Measurements from ENCODE around the gene NAA50. TPM values are rescaled to one million over a fixed set of nuclear protein-coding genes. Genes with fewer than 3 reads are reported as not detected.

The NAA50 gene
- total and polyA plus RNA-seq, 2 of the 13 experiments (the other 11 are each of a cell fraction or from before 2014, with no cell fraction given): 30.2 to 233 TPM

- Histone ChIP-seq H3K36me3 (replicated peaks in 1 of 2; ENCODE audit: control insufficient read depth in 1 of 2, insufficient read depth in 2 of 2, low read length in 2 of 2) (no peaks in the 10 kb centered on the region), H3K4me1 (ENCODE audit: insufficient read depth, low read length) (no peaks in the 10 kb centered on the region), H4K20me1 (ENCODE audit: insufficient read depth, low read length) (no peaks in the 10 kb centered on the region), H2AFZ (ENCODE audit: low read length) (no peak overlapping the region), H3K4me3 (replicated peaks in 1 of 3; ENCODE audit: insufficient read depth in 1 of 3, low read depth in 2 of 3, low read length in 3 of 3) (no peak overlapping the region), H3K4me2 (ENCODE audit: low read depth, low read length) (no peak overlapping the region), H3K9ac (ENCODE audit: insufficient read depth, low read depth, low read length) (no peak overlapping the region), H3K9me3 (ENCODE audit: low read length) (no peaks in the 10 kb centered on the region), H3K27me3 (ENCODE audit: control insufficient read depth in 1 of 2, insufficient read depth in 2 of 2, low read length in 2 of 2) (no peaks in the 10 kb centered on the region), H3K27ac (ENCODE audit: extremely low read length, insufficient read depth, low read length) (no peak overlapping the region), H3K79me2 (ENCODE audit: insufficient read depth, low read length) (peaks cover 34% of the 10 kb centered on the region)
- DNase-seq (ENCODE audit: low spot score): no peak
- POLR2A ChIA-PET: interaction anchor here (1.2 kb wide), 1 partner anchor 12 kb away, joined by 4 read pairs; the partner anchor contains the start of gene ATP6V1A
- no peak for FAIRE-seq
- in situ Hi-C loops (cut with HindIII; ENCODE audit: extremely low pct_ligation_motif_present, low pct_unique_long_range_greater_than_20kb) (no loop called here), intact Hi-C loops (cut with micrococcal nuclease; ENCODE audit: unreplicated experiment) (no loop called here)
- BruUV-seq (replicated peaks): no TSS peak
- CTCF ChIA-PET (ENCODE audit: low intra/inter-chr PET ratio, low total read pairs): no interaction called here
- no peak for ATAC-seq
- 98% methylated on average over 1 of the region's 1 CpG for WGBS (ENCODE audit: low lambda C conversion rate)
- TF ChIP-seq THAP7 (CRISPR knock-in tag; IDR thresholded peaks at IDR 0.05): no peak
- TF ChIP-seq CHCHD3 (CRISPR knock-in tag; IDR thresholded peaks at IDR 0.05): no peak
- TF ChIP-seq ZNF781 (CRISPR knock-in tag; IDR thresholded peaks at IDR 0.05; ENCODE audit: borderline replicate concordance, not compliant biosample characterization): no peak
- no peak for TF ChIP-seq NFIB (CRISPR knock-in tag; IDR thresholded peaks at IDR 0.05; ENCODE audit: borderline replicate concordance)
- no peak for TF ChIP-seq PHF21A (CRISPR knock-in tag; IDR thresholded peaks at IDR 0.05)
- no peak for TF ChIP-seq ZNF276 (CRISPR knock-in tag; IDR thresholded peaks at IDR 0.05; ENCODE audit: low read depth)
- TF ChIP-seq ZMYM4 (CRISPR knock-in tag; IDR thresholded peaks at IDR 0.05): no peak
- TF ChIP-seq HNRNPL (IDR thresholded peaks at IDR 0.05; ENCODE audit: low read depth, low read length): no peak
- no peak for TF ChIP-seq ZSCAN21 (CRISPR knock-in tag; IDR thresholded peaks at IDR 0.05; ENCODE audit: borderline replicate concordance)
- no peak for TF ChIP-seq HNF4G (IDR thresholded peaks at IDR 0.05; ENCODE audit: borderline replicate concordance, low read depth, low read length)
- no peak for TF ChIP-seq HNF4G (CRISPR knock-in tag; IDR thresholded peaks at IDR 0.05; ENCODE audit: borderline replicate concordance, low read depth)
- TF ChIP-seq USF2 (IDR thresholded peaks at IDR 0.05; ENCODE audit: low read depth, low read length): no peak
- no peak for TF ChIP-seq USF2 (CRISPR knock-in tag; IDR thresholded peaks at IDR 0.05; ENCODE audit: borderline replicate concordance)
- no peak for TF ChIP-seq NFE2L2 (IDR thresholded peaks at IDR 0.05; ENCODE audit: low read length)
- no peak for TF ChIP-seq ZNF546 (CRISPR knock-in tag; conservative IDR thresholded peaks at IDR 0.05)
- TF ChIP-seq FOXO1 (CRISPR knock-in tag; IDR thresholded peaks at IDR 0.05): no peak
- no peak for TF ChIP-seq DBP (CRISPR knock-in tag; IDR thresholded peaks at IDR 0.05; ENCODE audit: not compliant biosample characterization)
Measured at GRCh38 chr3:113758389-113759024, 12.5 kb upstream of the NAA50 start.

Data from HepG2 (cell line).